ENCODE data around the gene WWOX. TPM values are rescaled to one million over a fixed set of nuclear protein-coding genes. Genes with fewer than 3 reads are reported as not detected.

WWOX gene
- total RNA-seq, 1 experiment from 2014 or later: 79.9 TPM

- TF ChIP-seq EZH2 (IDR thresholded peaks at IDR 0.05; ENCODE audit: borderline replicate concordance, low read depth, low read length, poor library complexity, severe bottlenecking): no peak
- TF ChIP-seq, protein P1, sequence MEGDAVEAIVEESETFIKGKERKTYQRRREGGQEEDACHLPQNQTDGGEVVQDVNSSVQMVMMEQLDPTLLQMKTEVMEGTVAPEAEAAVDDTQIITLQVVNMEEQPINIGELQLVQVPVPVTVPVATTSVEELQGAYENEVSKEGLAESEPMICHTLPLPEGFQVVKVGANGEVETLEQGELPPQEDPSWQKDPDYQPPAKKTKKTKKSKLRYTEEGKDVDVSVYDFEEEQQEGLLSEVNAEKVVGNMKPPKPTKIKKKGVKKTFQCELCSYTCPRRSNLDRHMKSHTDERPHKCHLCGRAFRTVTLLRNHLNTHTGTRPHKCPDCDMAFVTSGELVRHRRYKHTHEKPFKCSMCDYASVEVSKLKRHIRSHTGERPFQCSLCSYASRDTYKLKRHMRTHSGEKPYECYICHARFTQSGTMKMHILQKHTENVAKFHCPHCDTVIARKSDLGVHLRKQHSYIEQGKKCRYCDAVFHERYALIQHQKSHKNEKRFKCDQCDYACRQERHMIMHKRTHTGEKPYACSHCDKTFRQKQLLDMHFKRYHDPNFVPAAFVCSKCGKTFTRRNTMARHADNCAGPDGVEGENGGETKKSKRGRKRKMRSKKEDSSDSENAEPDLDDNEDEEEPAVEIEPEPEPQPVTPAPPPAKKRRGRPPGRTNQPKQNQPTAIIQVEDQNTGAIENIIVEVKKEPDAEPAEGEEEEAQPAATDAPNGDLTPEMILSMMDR (conservative IDR thresholded peaks at IDR 0.05; ENCODE audit: low read depth, low read length): no peak
- Histone ChIP-seq H3K4me3 (ENCODE audit: low read depth, low read length, poor library complexity, severe bottlenecking) (no peak overlapping the region), H3K36me3 (ENCODE audit: insufficient read depth, low read length, poor library complexity, severe bottlenecking) (no peaks in the 10 kb centered on the region), H3K27ac (ENCODE audit: low read depth, low read length, poor library complexity, severe bottlenecking) (no peak overlapping the region), H3K4me1 (ENCODE audit: insufficient read depth, low read length, poor library complexity, severe bottlenecking) (no peaks in the 10 kb centered on the region), H3K27me3 (replicated peaks; ENCODE audit: insufficient read depth, low read depth, low read length, poor library complexity) (no peaks in the 10 kb centered on the region), H3K9me3 (ENCODE audit: low read depth, low read length, poor library complexity, severe bottlenecking) (no peaks in the 10 kb centered on the region)
- no peak for DNase-seq (ENCODE audit: low spot score)
- CTCF ChIA-PET: no interaction called here
- no TSS peak for BruUV-seq (replicated peaks)
- intact Hi-C loops (cut with micrococcal nuclease; ENCODE audit: unreplicated experiment): no loop called here
- POLR2A ChIA-PET (ENCODE audit: low non-redundant PET): no interaction called here
Measured at GRCh38 chr16:78972006-78972405, 872.6 kb downstream of the WWOX start.

DNA sequence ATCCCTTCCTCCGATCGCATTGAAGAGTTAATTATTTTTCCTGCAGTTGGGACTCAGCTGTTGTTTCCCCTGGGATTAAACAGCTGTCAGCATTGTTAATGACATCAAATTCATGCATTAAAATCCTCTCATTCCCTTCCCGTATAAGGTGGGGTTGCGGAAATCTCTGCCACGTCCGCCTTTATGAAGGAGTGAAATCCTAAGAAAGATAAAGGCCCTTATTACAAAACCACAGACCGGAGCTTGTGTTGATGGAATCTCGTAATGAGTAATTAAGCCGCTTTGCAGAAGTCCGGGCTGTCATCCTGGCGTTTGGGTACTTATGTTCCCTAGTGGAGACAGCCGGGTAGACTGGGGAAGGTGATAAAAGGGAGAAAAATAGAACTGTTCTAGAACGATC lies 873.5 kb downstream of the WWOX start:
- no peak for DNase-seq (ENCODE audit: low spot score)
- Histone ChIP-seq H3K4me3 (ENCODE audit: low read depth, low read length, poor library complexity, severe bottlenecking) (no peak overlapping the region), H3K9me3 (ENCODE audit: low read depth, low read length, poor library complexity, severe bottlenecking) (no peaks in the 10 kb centered on the region), H3K36me3 (ENCODE audit: insufficient read depth, low read length, poor library complexity, severe bottlenecking) (no peaks in the 10 kb centered on the region), H3K27ac (ENCODE audit: low read depth, low read length, poor library complexity, severe bottlenecking) (no peak overlapping the region), H3K4me1 (ENCODE audit: insufficient read depth, low read length, poor library complexity, severe bottlenecking) (no peaks in the 10 kb centered on the region), H3K27me3 (replicated peaks; ENCODE audit: insufficient read depth, low read depth, low read length, poor library complexity) (no peaks in the 10 kb centered on the region)
- no TSS peak for BruUV-seq (replicated peaks)
- intact Hi-C loops (cut with micrococcal nuclease; ENCODE audit: unreplicated experiment): no loop called here
- ChIA-PET CTCF (no interaction called here), POLR2A (ENCODE audit: low non-redundant PET) (no interaction called here)
- TF ChIP-seq EZH2 (IDR thresholded peaks at IDR 0.05; ENCODE audit: borderline replicate concordance, low read depth, low read length, poor library complexity, severe bottlenecking): no peak
- TF ChIP-seq, protein P1 (conservative IDR thresholded peaks at IDR 0.05; ENCODE audit: low read depth, low read length): no peak

- TF ChIP-seq, protein P1 (conservative IDR thresholded peaks at IDR 0.05; ENCODE audit: low read depth, low read length): no peak
- no peak for TF ChIP-seq EZH2 (IDR thresholded peaks at IDR 0.05; ENCODE audit: borderline replicate concordance, low read depth, low read length, poor library complexity, severe bottlenecking)
- no peak overlapping the region for H3K4me3 ChIP-seq (ENCODE audit: low read depth, low read length, poor library complexity, severe bottlenecking)
- BruUV-seq (replicated peaks): no TSS peak
- H3K36me3 ChIP-seq (ENCODE audit: insufficient read depth, low read length, poor library complexity, severe bottlenecking): no peaks in the 10 kb centered on the region
- H3K4me1 ChIP-seq (ENCODE audit: insufficient read depth, low read length, poor library complexity, severe bottlenecking): no peaks in the 10 kb centered on the region
- intact Hi-C loops (cut with micrococcal nuclease; ENCODE audit: unreplicated experiment): no loop called here
- CTCF ChIA-PET: no interaction called here
- H3K27me3 ChIP-seq (replicated peaks; ENCODE audit: insufficient read depth, low read depth, low read length, poor library complexity): no peaks in the 10 kb centered on the region
- DNase-seq (ENCODE audit: low spot score): no peak
- no peak overlapping the region for H3K27ac ChIP-seq (ENCODE audit: low read depth, low read length, poor library complexity, severe bottlenecking)
- POLR2A ChIA-PET (ENCODE audit: low non-redundant PET): no interaction called here
- no peaks in the 10 kb centered on the region for H3K9me3 ChIP-seq (ENCODE audit: low read depth, low read length, poor library complexity, severe bottlenecking)
Measured at GRCh38 chr16:78976212-78976611, 876.8 kb downstream of the WWOX start.

Measured in A673 (cell line).